ENCODE data around the gene DRICH1. TPM values are rescaled to one million over a fixed set of nuclear protein-coding genes. Genes with fewer than 3 reads are reported as not detected.
"Not testable (repeated sequence)": the region's sequence is repeated elsewhere in the genome, so short reads cannot be mapped to it uniquely, and the experiment has no call there.

DRICH1 gene
- total RNA-seq, 1 donor from 2014 or later = not detected

- no peak for DNase-seq (ENCODE audit: low spot score)
- TF ChIP-seq CTCF (IDR thresholded peaks at IDR 0.05; ENCODE audit: unreplicated experiment) = no peak
- H3K9me3 Mint-ChIP-seq (ENCODE audit: unreplicated experiment) = no peaks in the 10 kb centered on the region
- peaks cover 3% of the 10 kb centered on the region for H3K4me1 Mint-ChIP-seq (ENCODE audit: unreplicated experiment)
- H3K36me3 Mint-ChIP-seq (ENCODE audit: low read depth, unreplicated experiment) = peaks cover 14% of the 10 kb centered on the region
- no peak overlapping the region for H3K27ac Mint-ChIP-seq (ENCODE audit: unreplicated experiment)
- peaks cover 14% of the 10 kb centered on the region for H3K27me3 Mint-ChIP-seq (ENCODE audit: unreplicated experiment)
- no peak overlapping the region for H3K4me3 Mint-ChIP-seq (ENCODE audit: unreplicated experiment)
Observed at GRCh38 chr22:23675502-23676415, 43.6 kb upstream of the DRICH1 start.

GRCh38 chr22:23674886-23675501 lies 42.9 kb upstream of the DRICH1 start:
- peaks cover 14% of the 10 kb centered on the region for H3K27me3 Mint-ChIP-seq (ENCODE audit: unreplicated experiment)

GRCh38 chr22:23673826-23674690 lies 41.9 kb upstream of the DRICH1 start:
- Mint-ChIP-seq H3K36me3 (ENCODE audit: low read depth, unreplicated experiment) (peaks cover 14% of the 10 kb centered on the region), H3K4me1 (ENCODE audit: unreplicated experiment) (peaks cover 3% of the 10 kb centered on the region), H3K9me3 (ENCODE audit: unreplicated experiment) (no peaks in the 10 kb centered on the region), H3K4me3 (ENCODE audit: unreplicated experiment) (no peak overlapping the region), H3K27me3 (ENCODE audit: unreplicated experiment) (peaks cover 14% of the 10 kb centered on the region), H3K27ac (ENCODE audit: unreplicated experiment) (no peak overlapping the region)
- DNase-seq (ENCODE audit: low spot score) = no peak
- TF ChIP-seq CTCF (IDR thresholded peaks at IDR 0.05; ENCODE audit: unreplicated experiment) = no peak

More at GRCh38 chr22:23674886-23675501, 42.9 kb upstream of the DRICH1 start:
- not testable (repeated sequence) for H3K27ac Mint-ChIP-seq (ENCODE audit: unreplicated experiment); H3K9me3 Mint-ChIP-seq (ENCODE audit: unreplicated experiment); DNase-seq (ENCODE audit: low spot score); H3K4me3 Mint-ChIP-seq (ENCODE audit: unreplicated experiment); H3K4me1 Mint-ChIP-seq (ENCODE audit: unreplicated experiment)
- peaks cover 14% of the 10 kb centered on the region for H3K36me3 Mint-ChIP-seq (ENCODE audit: low read depth, unreplicated experiment)

GRCh38 chr22:23673050-23673620 lies 41.0 kb upstream of the DRICH1 start:
- H3K4me3 Mint-ChIP-seq (ENCODE audit: unreplicated experiment) = no peak overlapping the region

GRCh38 chr22:23672307-23673049 lies 40.4 kb upstream of the DRICH1 start:
- H3K4me3 Mint-ChIP-seq (ENCODE audit: unreplicated experiment); H3K9me3 Mint-ChIP-seq (ENCODE audit: unreplicated experiment); DNase-seq (ENCODE audit: low spot score); H3K27ac Mint-ChIP-seq (ENCODE audit: unreplicated experiment); H3K36me3 Mint-ChIP-seq (ENCODE audit: low read depth, unreplicated experiment); H3K4me1 Mint-ChIP-seq (ENCODE audit: unreplicated experiment); H3K27me3 Mint-ChIP-seq (ENCODE audit: unreplicated experiment): not testable (repeated sequence)

More at GRCh38 chr22:23673050-23673620, 41.0 kb upstream of the DRICH1 start:
- TF ChIP-seq CTCF (IDR thresholded peaks at IDR 0.05; ENCODE audit: unreplicated experiment) = no peak
- no peak for DNase-seq (ENCODE audit: low spot score)
- no peak overlapping the region for H3K27ac Mint-ChIP-seq (ENCODE audit: unreplicated experiment)
- H3K4me1 Mint-ChIP-seq (ENCODE audit: unreplicated experiment) = peaks cover 3% of the 10 kb centered on the region
- H3K36me3 Mint-ChIP-seq (ENCODE audit: low read depth, unreplicated experiment) = peaks cover 10% of the 10 kb centered on the region
- no peaks in the 10 kb centered on the region for H3K9me3 Mint-ChIP-seq (ENCODE audit: unreplicated experiment)
- H3K27me3 Mint-ChIP-seq (ENCODE audit: unreplicated experiment) = peaks cover 12% of the 10 kb centered on the region

GRCh38 chr22:23671387-23671786 lies 39.3 kb upstream of the DRICH1 start:
- H3K9me3 Mint-ChIP-seq (ENCODE audit: unreplicated experiment) = not testable (repeated sequence)

More at GRCh38 chr22:23671387-23671786, 39.3 kb upstream of the DRICH1 start:
- DNase-seq (ENCODE audit: low spot score); H3K27ac Mint-ChIP-seq (ENCODE audit: unreplicated experiment); H3K4me1 Mint-ChIP-seq (ENCODE audit: unreplicated experiment); H3K27me3 Mint-ChIP-seq (ENCODE audit: unreplicated experiment); H3K4me3 Mint-ChIP-seq (ENCODE audit: unreplicated experiment); H3K36me3 Mint-ChIP-seq (ENCODE audit: low read depth, unreplicated experiment): not testable (repeated sequence)

All from endothelial cell (in vitro differentiated cells).